Stimulated activated memory B cell treated with anti-CD40 and anti-IgM and Interleukin-4, amounts not matched to agents 10 μg/mL and 1 μg/mL and 100 μg/mL, for 72 hours (primary cell): ENCODE results near the gene TTLL8.

Source experiments
- ATAC-seq: fragments of 150-1000 bp; cut with Tn5 transposase; 2 replicates; pipeline ENCODE4 v1.10.0; 2021
- H3K27ac Mint-ChIP-seq: one replicate; pipeline ENCODE4 v1.8.0; 2022; ENCODE audit warnings: mild to moderate bottlenecking, mixed read lengths
- H3K27me3 Mint-ChIP-seq: one replicate; pipeline ENCODE4 v1.8.0; 2022; ENCODE audit warnings: mixed read lengths
- H3K36me3 Mint-ChIP-seq: one replicate; pipeline ENCODE4 v1.8.0; 2022; ENCODE audit warnings: mixed read lengths
- H3K4me1 Mint-ChIP-seq: one replicate; pipeline ENCODE4 v1.8.0; 2022; ENCODE audit warnings: mixed read lengths
- H3K4me3 Mint-ChIP-seq: one replicate; pipeline ENCODE4 v1.8.0; 2022; ENCODE audit warnings: mild to moderate bottlenecking, moderate library complexity, mixed read lengths
- H3K9me3 Mint-ChIP-seq: one replicate; pipeline ENCODE4 v1.8.0; 2022; ENCODE audit warnings: mixed read lengths

The TTLL8 gene

DNA sequence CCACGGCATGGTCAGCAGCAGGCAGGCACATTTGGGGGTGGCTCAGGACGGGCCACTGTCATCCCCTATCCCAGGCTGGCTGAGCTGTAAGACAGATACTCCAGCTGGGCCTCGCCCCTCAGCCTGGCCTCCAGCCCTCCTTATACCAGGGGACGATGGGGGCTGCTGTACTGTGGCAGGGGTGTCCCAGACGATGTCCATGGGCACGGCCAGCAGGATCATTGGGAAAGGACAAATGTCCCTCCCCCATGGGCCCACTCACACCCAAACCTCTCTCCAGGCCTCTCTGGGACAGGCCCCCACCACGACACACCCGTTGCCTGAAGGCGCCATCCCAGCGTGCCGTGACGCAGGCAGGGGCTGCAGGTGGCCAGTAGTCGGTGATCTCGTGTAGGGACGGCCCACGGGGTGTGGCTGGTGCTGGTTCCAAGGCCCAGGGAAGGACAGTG, 44.0 kb downstream of the TTLL8 start:
- Mint-ChIP-seq H3K36me3 (no peaks in the 10 kb centered on the region), H3K4me3 (peak overlapping the region; percentile 24), H3K27ac (peak overlapping the region; percentile 32), H3K27me3 (peaks cover 15% of the 10 kb centered on the region), H3K9me3 (peaks cover 2% of the 10 kb centered on the region), H3K4me1 (peaks cover 68% of the 10 kb centered on the region)
- ATAC-seq: no peak

DNA sequence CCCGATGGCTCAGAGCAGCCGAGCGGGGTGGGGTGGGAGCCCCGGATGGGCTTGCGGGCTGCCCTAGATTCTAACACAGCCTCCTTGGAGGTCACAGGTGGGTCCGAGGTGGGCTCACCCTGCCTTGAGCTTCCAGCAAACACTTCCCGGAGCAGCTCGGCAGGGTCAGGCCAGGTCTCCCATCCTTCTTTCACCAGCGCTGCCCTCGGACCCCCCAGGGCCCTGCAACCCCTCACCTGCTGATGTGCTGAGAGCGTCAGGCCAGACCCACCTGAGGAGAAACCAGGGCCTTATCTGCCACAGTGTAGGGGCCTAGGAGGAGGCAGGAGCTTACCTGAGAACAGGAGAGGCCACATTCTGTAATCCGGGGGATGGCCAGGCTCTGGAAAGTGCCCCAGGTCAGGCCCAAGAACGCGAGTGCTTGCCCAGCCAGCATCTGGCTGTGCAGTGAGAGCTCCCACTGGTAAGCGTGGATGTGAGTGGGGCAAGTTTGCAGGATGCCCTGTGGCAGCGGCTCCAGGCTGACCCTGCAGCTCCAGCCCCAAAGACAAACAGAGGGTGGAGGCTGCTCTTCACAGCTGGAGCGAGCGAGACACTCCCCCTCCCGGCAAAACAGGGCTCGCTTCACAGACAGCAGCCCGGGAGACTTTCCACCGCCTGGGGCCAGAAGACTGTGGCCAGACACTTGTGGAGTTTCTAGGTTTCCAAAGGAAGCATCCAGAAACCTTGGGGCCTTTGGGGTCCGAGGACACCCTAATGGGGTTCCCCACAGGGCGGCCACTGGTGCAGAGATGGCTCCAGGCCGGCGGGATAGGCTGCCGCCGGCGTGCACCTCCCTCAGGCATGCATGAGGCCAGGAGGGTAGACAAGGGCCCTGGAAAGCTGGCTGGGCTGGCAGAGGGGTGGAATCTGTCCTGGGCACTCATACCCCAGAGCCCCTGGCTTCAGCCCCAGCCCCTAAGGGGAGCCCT, 45.6 kb downstream of the TTLL8 start, which contains the start of gene IL17REL:
TSS of gene IL17REL (minus strand) at position 555 of the 971 bp plus-strand sequence. CDS start at position 436, 119 bp downstream.
- Mint-ChIP-seq H3K27me3 (peaks cover 15% of the 10 kb centered on the region), H3K9me3 (no peaks in the 10 kb centered on the region), H3K4me3 (peak within 1 kb of the TSS; percentile 84), H3K4me1 (peaks cover 52% of the 10 kb centered on the region), H3K36me3 (no peaks in the 10 kb centered on the region), H3K27ac (peak within 1 kb of the TSS; percentile 77)
- ATAC-seq: no peak

DNA sequence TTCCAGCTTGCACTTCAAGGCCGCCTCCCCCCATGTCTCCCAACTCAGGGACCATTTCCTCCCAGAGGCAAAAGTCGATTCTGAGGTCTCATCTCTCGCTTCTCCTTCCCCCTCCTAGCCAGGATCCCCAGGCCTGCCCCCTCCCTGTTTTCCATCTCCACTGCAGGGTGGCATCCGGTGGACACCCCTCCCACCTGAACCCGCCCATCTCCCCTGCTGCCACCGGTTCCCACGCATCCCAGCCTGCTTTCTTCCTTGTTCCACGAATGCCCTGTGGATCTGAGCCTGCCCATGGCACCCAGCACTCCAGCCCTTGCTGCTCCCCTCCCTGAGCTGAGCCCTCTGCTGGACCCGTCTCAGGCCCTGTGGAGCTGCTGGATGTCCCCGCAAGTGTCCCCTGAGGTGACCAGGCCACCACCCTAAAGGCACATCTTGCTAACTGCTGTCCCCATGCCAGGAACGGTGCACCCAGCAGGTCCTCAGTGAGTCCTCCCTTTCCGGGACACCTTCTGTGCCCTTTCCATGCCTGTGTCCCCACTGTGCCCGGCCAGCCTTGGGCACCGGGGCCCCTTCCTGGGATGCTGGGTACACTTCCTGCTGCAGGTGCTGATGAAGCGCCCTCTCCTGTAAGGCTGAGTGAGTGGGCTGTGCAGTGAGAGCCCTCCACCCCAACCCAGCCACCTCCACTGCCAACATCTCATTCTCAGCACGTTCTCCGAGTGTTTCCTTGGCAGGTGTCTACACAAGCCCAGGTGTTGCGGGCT, 46.5 kb downstream of the TTLL8 start:
- no peaks in the 10 kb centered on the region for H3K9me3 Mint-ChIP-seq
- H3K4me3 Mint-ChIP-seq: peak overlapping the region; percentile 84
- ATAC-seq: no peak
- no peaks in the 10 kb centered on the region for H3K36me3 Mint-ChIP-seq
- peaks cover 15% of the 10 kb centered on the region for H3K27me3 Mint-ChIP-seq
- H3K4me1 Mint-ChIP-seq: peaks cover 43% of the 10 kb centered on the region
- H3K27ac Mint-ChIP-seq: peak overlapping the region; percentile 77

DNA sequence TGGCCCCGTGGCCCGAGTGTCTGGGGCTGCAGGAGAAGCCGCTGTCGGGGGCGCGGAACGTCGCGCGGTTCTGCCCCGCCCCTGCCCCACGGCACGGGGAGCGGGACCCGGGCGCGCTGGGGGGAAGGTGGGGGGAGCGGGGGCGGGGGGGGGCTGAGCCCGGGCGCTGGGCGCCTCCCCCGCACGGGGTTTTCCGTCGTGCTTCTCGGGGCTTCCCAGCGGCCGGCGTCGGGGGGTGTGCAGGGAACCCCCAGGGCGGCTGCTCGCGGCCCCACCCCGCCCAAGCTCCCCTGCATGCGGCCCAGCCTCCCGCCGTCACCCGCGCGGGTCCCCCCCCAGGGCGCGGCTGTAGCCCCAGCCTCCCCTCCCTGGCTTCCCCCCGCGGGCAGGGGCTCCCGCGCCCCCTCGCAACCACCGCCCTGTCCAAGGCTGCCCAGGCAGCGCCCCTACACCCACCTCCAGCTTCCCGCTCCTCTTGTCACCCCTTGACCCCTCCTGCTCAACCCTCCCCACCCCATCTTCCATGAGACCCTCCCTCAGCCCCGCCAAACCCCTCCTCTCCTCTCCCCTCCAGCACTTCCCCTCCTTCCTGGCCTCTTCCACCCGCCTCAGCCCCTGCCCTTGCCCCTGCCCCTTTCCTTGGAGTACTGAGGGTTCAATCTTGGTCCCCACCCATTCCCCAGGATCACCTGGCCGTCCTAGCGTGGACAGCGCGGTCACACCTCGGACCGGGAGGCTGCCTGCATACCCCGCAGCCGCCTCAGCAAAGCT, 47.2 kb downstream of the TTLL8 start:
- ATAC-seq: peak; percentile 73
- peak overlapping the region; percentile 77 for H3K27ac Mint-ChIP-seq
- peaks cover 35% of the 10 kb centered on the region for H3K4me1 Mint-ChIP-seq
- H3K4me3 Mint-ChIP-seq: peak overlapping the region; percentile 84
- peaks cover 15% of the 10 kb centered on the region for H3K27me3 Mint-ChIP-seq
- H3K36me3 Mint-ChIP-seq: no peaks in the 10 kb centered on the region
- H3K9me3 Mint-ChIP-seq: no peaks in the 10 kb centered on the region

DNA sequence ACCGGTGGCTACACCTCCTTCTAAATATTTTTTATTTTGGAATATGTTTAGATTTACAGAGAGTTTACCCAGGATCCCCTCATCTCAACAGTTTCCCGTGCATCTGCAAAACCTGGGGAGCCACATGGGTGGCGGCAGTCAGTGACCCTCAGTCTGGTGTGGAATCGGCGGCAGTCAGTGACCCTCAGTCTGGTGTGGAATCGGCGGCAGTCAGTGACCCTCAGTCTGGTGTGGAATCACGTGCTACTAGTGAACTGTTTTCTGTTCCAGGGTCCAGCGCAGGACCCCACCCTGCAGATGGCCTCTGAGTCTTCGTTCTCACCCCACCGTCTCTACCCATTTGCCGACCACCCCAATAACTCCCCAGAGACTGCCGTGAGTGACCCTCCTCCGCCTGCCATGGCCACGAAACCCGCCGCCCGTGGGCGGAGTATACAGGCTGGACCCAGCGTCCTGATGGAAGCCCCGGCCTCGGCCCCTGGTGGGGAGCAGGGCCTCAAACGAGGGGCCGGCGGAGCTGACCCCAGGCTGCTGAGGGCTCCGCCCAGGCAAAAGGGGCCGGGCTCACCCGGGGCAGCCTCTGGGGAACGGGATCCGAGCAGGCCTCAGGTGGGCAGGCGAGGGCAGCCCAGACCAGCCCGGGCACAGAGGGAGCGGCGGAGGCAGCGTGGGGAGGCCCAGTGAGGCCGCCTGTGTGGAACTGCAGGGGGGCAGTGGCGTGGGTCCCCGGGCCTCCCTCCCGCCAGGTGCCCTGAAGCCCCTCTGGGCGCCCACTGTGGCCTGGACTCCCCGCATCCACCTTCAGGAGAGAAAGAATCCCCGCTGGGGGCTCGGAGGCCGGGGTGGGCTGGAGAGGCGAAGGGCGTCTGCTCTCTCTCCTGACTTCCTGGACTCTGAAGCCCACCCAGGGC, 48.1 kb downstream of the TTLL8 start:
- Mint-ChIP-seq H3K36me3 (no peaks in the 10 kb centered on the region), H3K4me1 (peaks cover 30% of the 10 kb centered on the region), H3K27ac (peak overlapping the region; percentile 77), H3K9me3 (no peaks in the 10 kb centered on the region), H3K4me3 (peak overlapping the region; percentile 36), H3K27me3 (peaks cover 15% of the 10 kb centered on the region)
- peak; percentile 22 for ATAC-seq

DNA sequence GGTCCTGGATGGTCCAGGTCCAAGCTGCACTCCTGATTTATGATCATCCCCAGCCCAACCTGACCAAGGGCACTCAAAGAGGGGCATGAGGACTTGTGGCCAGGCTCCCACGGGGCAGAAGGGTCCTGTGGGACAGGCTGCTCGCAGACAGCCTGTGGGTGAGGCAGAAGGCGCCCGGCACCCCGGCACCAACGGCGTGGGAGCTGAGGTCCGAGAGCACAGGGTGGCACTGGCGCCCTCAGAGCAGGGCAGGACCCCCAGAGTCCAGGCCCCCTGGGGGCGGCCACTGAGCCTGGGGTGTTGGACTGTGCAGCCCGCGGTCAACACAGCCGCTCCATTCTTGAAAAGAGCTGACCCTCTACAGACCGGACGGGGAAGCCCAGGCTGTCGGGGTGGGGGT, 48.8 kb downstream of the TTLL8 start:
- Mint-ChIP-seq H3K9me3 (no peaks in the 10 kb centered on the region), H3K4me3 (no peak overlapping the region), H3K27me3 (peaks cover 15% of the 10 kb centered on the region), H3K27ac (no peak overlapping the region), H3K4me1 (peaks cover 29% of the 10 kb centered on the region), H3K36me3 (no peaks in the 10 kb centered on the region)
- ATAC-seq: no peak

DNA sequence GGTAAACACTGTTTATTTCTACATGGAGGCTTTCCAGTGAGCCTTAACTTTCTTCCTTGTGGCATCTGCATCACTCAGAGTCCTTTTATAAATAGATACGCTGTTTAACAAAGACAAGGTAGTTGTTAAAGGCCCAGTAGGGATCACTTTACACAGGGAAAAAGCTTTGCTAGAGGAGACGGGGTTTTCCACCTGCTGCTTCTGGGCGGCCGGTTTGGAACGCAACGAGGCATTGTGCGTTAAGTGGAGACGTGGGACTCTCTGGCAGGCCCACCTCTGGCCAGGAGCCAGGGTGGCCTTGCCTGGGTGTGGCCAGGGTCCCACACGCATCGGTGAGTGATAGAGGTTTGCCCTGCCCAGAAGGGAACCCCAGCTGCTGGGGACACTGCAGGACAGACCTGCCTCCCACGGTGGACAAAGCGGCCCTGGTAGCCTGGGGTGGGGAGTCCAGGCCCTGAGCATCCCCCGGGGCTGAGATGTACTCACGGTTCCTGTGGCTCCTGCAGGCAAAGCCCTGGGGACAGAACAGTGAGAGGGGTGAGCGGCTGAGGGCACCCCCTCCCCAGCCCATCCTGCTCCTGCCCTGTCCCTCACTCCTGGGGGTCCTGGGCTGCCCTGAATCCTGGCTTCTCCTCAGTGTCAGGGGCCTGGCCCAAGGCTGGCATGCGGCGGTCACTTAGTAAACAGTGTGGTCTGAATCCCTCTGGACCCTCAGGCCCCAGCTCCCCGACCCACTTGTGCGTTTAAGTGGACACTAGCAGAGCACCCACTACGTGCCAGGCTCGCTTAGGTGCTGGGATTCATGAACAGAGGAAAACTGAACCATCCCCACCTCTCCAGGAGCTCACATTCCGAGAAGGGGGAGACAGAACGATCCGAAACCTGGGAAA, 49.7 kb downstream of the TTLL8 start:
- peaks cover 23% of the 10 kb centered on the region for H3K4me1 Mint-ChIP-seq
- no peak overlapping the region for H3K4me3 Mint-ChIP-seq
- no peak overlapping the region for H3K27ac Mint-ChIP-seq
- H3K36me3 Mint-ChIP-seq: no peaks in the 10 kb centered on the region
- H3K27me3 Mint-ChIP-seq: peaks cover 15% of the 10 kb centered on the region
- no peaks in the 10 kb centered on the region for H3K9me3 Mint-ChIP-seq
- ATAC-seq: no peak

DNA sequence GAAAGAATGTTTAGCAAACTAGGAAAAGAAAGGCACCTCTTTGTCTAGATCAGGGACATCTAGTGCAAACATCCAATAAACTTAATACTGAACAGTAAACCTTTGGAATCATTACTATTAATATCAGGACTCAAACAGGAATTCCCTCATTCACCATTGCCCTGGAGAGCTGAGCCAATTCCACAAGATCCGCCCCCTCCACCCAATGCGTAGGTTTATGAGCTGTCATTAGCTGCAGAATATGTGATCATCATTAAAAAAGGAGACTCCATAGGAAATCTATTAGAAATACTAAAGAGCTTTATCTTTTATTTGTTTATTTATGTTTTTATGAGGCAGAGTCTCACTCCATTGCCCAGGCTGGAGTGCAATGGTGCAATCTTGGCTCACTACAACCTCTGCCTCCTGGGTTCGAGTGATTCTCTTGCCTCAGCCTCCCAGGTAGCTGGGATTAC, 51.0 kb downstream of the TTLL8 start:
- peaks cover 12% of the 10 kb centered on the region for H3K27me3 Mint-ChIP-seq
- H3K4me3 Mint-ChIP-seq: no peak overlapping the region
- H3K9me3 Mint-ChIP-seq: no peaks in the 10 kb centered on the region
- no peak overlapping the region for H3K27ac Mint-ChIP-seq
- H3K4me1 Mint-ChIP-seq: peaks cover 12% of the 10 kb centered on the region
- H3K36me3 Mint-ChIP-seq: no peaks in the 10 kb centered on the region
- ATAC-seq: no peak

DNA sequence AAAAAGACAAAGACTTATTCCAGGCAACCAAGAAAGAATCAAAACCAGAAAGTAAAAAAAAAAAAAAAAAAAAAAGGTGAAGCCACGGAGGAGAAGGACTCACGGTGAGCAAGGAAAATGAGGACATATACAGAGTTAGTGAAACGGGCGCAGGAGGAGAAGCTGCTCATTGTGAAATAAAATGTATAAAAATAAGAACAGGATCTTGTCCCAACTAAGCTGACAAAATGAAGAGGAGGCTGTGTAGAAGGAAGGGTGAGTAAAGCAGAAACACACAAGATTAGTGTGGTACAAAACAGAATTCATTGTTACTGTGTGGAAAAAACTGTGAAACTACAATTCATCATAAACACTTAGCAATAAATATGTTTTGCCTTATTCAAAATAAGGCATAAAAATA, 53.2 kb downstream of the TTLL8 start:
- Mint-ChIP-seq H3K9me3 (no peaks in the 10 kb centered on the region), H3K27ac (no peak overlapping the region), H3K4me1 (no peaks in the 10 kb centered on the region), H3K36me3 (no peaks in the 10 kb centered on the region), H3K27me3 (peaks cover 10% of the 10 kb centered on the region), H3K4me3 (no peak overlapping the region)
- ATAC-seq: no peak

DNA sequence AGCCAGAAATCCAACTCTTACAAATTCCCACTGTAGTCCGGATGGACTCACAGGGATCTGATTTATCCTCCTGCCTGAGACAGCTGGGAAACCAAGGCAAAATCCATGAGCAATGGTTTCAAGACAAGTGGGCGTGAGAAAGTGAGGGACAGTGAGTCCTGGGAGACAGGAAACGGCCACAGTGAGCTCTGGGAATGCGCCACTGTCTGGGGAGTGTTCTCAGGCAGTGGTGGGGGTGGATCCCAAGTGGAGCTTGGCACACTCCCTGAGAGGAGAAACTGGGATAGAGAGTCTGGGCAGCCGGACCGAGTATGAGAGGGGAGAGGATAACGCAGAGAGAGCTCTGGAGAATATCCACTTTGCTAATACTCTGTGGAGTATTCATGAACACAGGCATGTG, 55.3 kb downstream of the TTLL8 start:
- H3K9me3 Mint-ChIP-seq: no peaks in the 10 kb centered on the region
- no peak overlapping the region for H3K27ac Mint-ChIP-seq
- H3K27me3 Mint-ChIP-seq: peaks cover 21% of the 10 kb centered on the region
- H3K36me3 Mint-ChIP-seq: no peaks in the 10 kb centered on the region
- no peak for ATAC-seq
- no peak overlapping the region for H3K4me3 Mint-ChIP-seq
- H3K4me1 Mint-ChIP-seq: no peaks in the 10 kb centered on the region

DNA sequence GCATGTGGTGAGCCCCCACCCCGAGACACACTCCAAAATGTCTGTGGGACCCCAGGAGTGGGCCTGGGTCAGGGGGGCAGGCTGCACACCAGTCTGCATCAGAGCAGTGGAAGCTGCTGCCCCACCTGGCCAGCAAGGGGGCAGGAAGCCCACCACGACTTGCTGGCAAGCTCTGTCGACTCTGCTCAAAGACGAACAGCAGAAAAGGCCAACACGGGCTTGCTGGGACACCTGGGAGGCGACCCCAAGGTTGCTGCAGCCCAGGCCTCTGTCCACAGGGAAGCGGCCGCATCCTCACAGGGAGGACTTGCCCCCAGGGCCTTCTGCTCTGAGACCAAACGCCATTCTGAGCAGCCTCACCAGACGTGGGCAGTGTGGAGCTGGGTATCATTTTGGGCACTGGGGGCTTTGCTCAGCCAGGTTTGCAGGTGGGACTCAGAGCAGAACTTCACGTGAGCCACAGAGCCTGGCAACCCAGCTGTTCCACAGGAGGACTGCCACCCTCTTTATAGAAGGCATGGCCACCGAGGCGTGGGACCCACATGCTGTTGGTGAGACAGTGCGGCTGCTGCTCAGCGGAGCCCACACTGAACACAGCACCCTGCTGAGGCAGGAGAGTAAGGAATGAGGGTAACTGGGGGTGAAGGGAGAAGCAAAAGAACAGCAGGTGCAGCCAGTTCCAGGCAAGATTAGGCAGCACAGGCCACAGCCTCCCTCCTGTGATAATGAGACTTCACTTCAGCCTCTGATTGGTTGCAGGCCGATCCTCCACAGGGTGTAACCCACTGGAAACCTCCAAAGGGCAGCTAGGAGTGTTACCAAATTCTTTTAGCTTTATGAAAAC, 56.5 kb downstream of the TTLL8 start:
- peaks cover 21% of the 10 kb centered on the region for H3K27me3 Mint-ChIP-seq
- no peak overlapping the region for H3K27ac Mint-ChIP-seq
- no peak for ATAC-seq

DNA sequence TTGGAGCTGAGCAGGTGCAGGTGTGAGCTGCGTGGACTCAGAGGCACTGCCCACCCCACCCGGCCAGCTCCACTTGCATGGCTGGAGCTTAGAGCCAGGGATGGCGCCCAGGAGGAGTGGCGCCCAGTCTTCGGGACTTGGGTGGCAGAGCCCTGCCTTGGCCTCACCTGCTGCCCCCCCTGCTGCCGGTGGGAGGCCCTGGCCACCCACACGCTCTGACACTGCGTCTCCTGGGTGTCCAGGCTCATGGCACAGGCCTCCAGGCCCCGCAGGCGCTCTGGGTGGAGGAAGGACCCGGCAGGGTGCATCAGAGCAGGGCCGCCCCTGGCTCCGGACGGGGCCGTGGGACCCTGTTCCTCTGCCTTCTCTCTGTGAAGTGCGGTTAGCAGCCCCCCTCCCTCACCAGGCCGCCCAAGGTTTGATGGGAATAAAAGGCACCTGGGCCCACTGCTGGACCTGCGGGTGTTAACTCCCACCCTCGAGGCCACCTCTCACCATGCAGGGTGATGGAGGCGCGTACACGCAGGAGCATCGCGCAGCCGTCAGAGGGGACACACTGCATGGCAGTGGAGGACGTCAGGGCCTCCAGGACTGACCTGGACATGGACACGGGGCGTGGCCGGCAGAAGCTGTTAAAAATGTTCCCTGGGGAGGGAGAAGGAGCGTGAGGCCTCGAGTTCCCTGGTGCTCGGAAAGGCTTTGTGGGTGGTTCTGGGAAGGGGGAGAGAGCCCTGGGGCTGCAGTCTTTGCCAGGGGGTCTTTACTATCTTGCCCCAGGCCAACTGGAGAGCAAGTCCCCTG, 57.3 kb downstream of the TTLL8 start:
- no peak overlapping the region for H3K27ac Mint-ChIP-seq
- no peaks in the 10 kb centered on the region for H3K9me3 Mint-ChIP-seq
- peaks cover 21% of the 10 kb centered on the region for H3K27me3 Mint-ChIP-seq
- ATAC-seq: no peak
- H3K36me3 Mint-ChIP-seq: no peaks in the 10 kb centered on the region
- H3K4me1 Mint-ChIP-seq: peaks cover 11% of the 10 kb centered on the region
- H3K4me3 Mint-ChIP-seq: no peak overlapping the region

More for the DNA sequence above, 56.5 kb downstream of the TTLL8 start:
- Mint-ChIP-seq H3K4me3 (no peak overlapping the region), H3K36me3 (no peaks in the 10 kb centered on the region), H3K9me3 (no peaks in the 10 kb centered on the region), H3K4me1 (peaks cover 10% of the 10 kb centered on the region)
